Activated CD8-positive, alpha-beta T cell treated with anti-CD3 and anti-CD28 coated beads, Interleukin-2, amount 10 ng/mL, durations not matched to agents 7 days and 5 days (primary cell): ENCODE results near the gene PRKAA1. TPM values are rescaled to one million over a fixed set of nuclear protein-coding genes. Genes with fewer than 3 reads are reported as not detected.
"Not testable (repeated sequence)": the region's sequence is repeated elsewhere in the genome, so short reads cannot be mapped to it uniquely, and the experiment has no call there.

Experiments
- ATAC-seq: fragments of 150-1000 bp; cut with Tn5 transposase; one replicate; pipeline ENCODE4 v1.10.0; 2021; ENCODE audit warnings: moderate library complexity
- CTCF ChIA-PET: fragments of 350-600 bp; sonication (Branson Sonifier 250); formaldehyde crosslinking; loops from one replicate; lab custom pipeline; 2021; ENCODE audit warnings: antibody characterized with exemption; lab: Charles Lee
- POLR2A ChIA-PET: fragments of 350-600 bp; sonication (Branson Sonifier 250); formaldehyde crosslinking; loops from one replicate; lab custom pipeline; 2021; ENCODE audit warnings: antibody characterized with exemption; lab: Charles Lee
- DNase-seq: peaks from one replicate; pipeline ENCODE4 v3.0.0-alpha.2; 2020
- H3K27ac Mint-ChIP-seq: one replicate; pipeline ENCODE4 v1.8.0; 2021; ENCODE audit warnings: mild to moderate bottlenecking, mixed read lengths
- H3K27me3 Mint-ChIP-seq: one replicate; pipeline ENCODE4 v1.8.0; 2021; ENCODE audit warnings: low read depth, mixed read lengths
- H3K36me3 Mint-ChIP-seq: one replicate; pipeline ENCODE4 v1.8.0; 2021; ENCODE audit warnings: low read depth, mixed read lengths
- H3K4me1 Mint-ChIP-seq: one replicate; pipeline ENCODE4 v1.8.0; 2021; ENCODE audit warnings: low read depth, mixed read lengths
- H3K4me3 Mint-ChIP-seq: one replicate; pipeline ENCODE4 v1.8.0; 2021; ENCODE audit warnings: mild to moderate bottlenecking, mixed read lengths
- H3K9me3 Mint-ChIP-seq: one replicate; pipeline ENCODE4 v1.8.0; 2022; ENCODE audit warnings: mixed read lengths; ENCODE audit not compliant: insufficient read depth
- total RNA-seq, 2 experiments: library from RNA; stranded (reverse); gene quantifications; one replicate each; pipeline ENCODE4 v1.2.3, GENCODE V29; 2021

Gene PRKAA1
- total RNA-seq, 2 experiments from 2014 or later: 70.8 to 72.3 TPM

GRCh38 chr5:40813698-40814281 lies 15.6 kb upstream of the PRKAA1 start:
- Mint-ChIP-seq H3K4me1 (peaks cover 6% of the 10 kb centered on the region), H3K27me3 (no peaks in the 10 kb centered on the region), H3K36me3 (peaks cover 2% of the 10 kb centered on the region), H3K9me3 (no peaks in the 10 kb centered on the region), H3K4me3 (no peak overlapping the region), H3K27ac (no peak overlapping the region)
- ATAC-seq (no peak), DNase-seq (no peak)
- POLR2A ChIA-PET: interaction anchor here (1.1 kb wide), 1 partner anchor 21 kb away, joined by 3 read pairs; the partner anchor contains the start of gene RPL37
- CTCF ChIA-PET: interaction anchor here (0.5 to 1.4 kb wide), 2 partner anchors 15 to 1945 kb away, joined by 3 to 5 read pairs; partner anchors contain the start of gene PRKAA1

DNA sequence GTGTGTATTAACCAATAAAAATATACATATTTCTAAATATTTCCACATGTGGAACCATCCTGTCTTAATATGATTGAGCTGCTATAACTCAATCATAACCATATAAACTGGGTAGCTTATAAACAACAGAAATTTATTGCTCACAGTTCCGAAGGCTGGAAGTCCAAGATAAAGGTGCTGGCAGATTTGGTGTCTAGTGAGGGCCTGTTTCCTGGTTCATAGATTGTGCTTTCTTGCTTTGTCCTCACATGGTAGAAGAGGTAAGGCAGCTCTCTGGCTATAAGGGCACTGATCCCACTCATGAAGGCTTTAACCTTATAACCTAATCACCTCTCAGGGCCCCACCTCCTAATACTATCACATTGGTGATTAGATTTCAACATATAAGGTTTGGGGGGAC lies 14.0 kb upstream of the PRKAA1 start:
- DNase-seq (no peak), ATAC-seq (no peak)
- H3K27ac Mint-ChIP-seq: no peak overlapping the region
- ChIA-PET POLR2A (no interaction called here), CTCF (no interaction called here)
- H3K9me3 Mint-ChIP-seq: no peaks in the 10 kb centered on the region
- peaks cover 19% of the 10 kb centered on the region for H3K4me1 Mint-ChIP-seq
- H3K27me3 Mint-ChIP-seq: no peaks in the 10 kb centered on the region
- no peak overlapping the region for H3K4me3 Mint-ChIP-seq
- H3K36me3 Mint-ChIP-seq: no peaks in the 10 kb centered on the region

DNA sequence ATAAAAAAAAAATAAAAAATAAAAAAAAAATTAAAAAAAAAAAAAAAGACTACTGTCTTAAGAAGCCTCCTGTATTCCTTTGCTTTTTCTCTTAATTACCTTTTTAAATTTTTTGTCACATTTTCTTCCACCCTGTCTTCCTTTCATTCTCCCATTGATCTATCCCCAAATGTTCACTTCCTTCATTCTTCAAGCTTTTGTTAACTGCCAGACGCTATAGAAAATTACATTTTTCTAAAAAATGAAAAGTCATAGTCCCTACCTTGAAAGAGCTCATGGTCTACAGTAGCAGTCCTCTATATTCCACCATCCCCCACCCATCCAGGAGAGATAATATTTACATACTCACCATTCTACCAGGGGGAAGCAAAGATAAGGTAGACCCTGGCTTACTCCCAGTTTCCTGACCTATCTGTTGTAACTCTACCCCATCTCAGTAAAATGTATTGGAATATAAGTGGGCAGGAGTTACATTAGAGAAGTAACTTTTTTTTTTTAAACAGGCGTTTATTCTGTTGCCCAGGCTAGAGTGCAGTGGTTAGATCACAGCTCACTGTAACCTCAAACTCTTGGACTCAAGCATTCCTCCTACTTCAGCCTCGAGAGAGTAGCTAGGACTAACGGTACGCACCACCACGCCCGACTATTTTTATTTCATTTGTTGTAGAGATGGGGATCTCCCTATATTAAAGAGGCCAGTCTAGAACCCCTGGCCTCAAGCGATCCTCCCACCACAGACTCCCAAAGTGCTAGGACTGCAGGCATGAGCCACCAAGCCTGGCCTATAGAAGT lies 3.8 kb upstream of the PRKAA1 start:
- DNase-seq (no peak), ATAC-seq (no peak)
- Mint-ChIP-seq H3K4me1 (peaks cover 5% of the 10 kb centered on the region), H3K27me3 (peaks cover 7% of the 10 kb centered on the region), H3K36me3 (no peaks in the 10 kb centered on the region), H3K9me3 (no peaks in the 10 kb centered on the region), H3K27ac (no peak overlapping the region), H3K4me3 (no peak overlapping the region)
- ChIA-PET CTCF (no interaction called here), POLR2A (interaction anchor here (1.6 kb wide), 1 partner anchor 25 kb away, joined by 3 read pairs; no protein-coding TSS in a partner anchor)

- Mint-ChIP-seq H3K27me3 (peaks cover 5% of the 10 kb centered on the region), H3K9me3 (no peaks in the 10 kb centered on the region), H3K4me1 (peaks cover 28% of the 10 kb centered on the region), H3K27ac (no peak overlapping the region), H3K4me3 (peak overlapping the region; percentile 87), H3K36me3 (peaks cover 22% of the 10 kb centered on the region)
- DNase-seq: no peak
- ChIA-PET POLR2A (interaction anchor here (1.3 to 2.5 kb wide), 2 partner anchors 33 to 36 kb away, joined by 3 to 7 read pairs; partner anchors contain the start of gene RPL37), CTCF (interaction anchor here (1.5 kb wide), 1 partner anchor 14 kb away, joined by 5 read pairs; no protein-coding TSS in a partner anchor)
- ATAC-seq: no peak
Observed at GRCh38 chr5:40799258-40799657, 1.1 kb upstream of the PRKAA1 start.

DNA sequence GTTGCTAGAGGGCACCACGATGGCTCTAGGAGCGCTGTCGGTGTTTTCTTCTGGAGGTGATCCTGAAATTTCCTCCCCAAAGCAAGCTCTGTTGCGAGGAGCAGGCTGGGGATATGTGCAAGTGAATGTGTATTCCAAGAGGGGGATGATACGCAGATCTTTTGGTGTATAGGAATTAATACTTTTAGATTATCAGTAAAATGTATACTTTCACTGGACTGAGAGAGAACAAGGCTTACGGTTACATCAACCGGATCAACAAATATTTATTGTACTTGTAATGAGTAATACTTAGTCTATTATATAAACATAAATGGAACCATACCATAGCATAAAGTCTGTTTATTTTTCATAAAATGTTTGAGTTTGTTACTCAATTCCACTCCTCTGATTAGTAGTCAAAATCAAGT lies 632 bp upstream of the PRKAA1 start:
- H3K36me3 Mint-ChIP-seq: peaks cover 26% of the 10 kb centered on the region
- H3K9me3 Mint-ChIP-seq: no peaks in the 10 kb centered on the region
- DNase-seq (no peak), ATAC-seq (no peak)
- H3K27me3 Mint-ChIP-seq: peaks cover 5% of the 10 kb centered on the region
- ChIA-PET POLR2A (interaction anchor here (0.6 to 2.5 kb wide), 4 partner anchors 9 to 143 kb away, joined by 3 to 7 read pairs (median 4); partner anchors contain the start of gene RPL37), CTCF (interaction anchor here (0.6 to 1.5 kb wide), 3 partner anchors 9 to 34 kb away, joined by 3 to 5 read pairs (median 5); no protein-coding TSS in a partner anchor)
- no peak overlapping the region for H3K27ac Mint-ChIP-seq
- peak overlapping the region; percentile 87 for H3K4me3 Mint-ChIP-seq
- peaks cover 32% of the 10 kb centered on the region for H3K4me1 Mint-ChIP-seq

DNA sequence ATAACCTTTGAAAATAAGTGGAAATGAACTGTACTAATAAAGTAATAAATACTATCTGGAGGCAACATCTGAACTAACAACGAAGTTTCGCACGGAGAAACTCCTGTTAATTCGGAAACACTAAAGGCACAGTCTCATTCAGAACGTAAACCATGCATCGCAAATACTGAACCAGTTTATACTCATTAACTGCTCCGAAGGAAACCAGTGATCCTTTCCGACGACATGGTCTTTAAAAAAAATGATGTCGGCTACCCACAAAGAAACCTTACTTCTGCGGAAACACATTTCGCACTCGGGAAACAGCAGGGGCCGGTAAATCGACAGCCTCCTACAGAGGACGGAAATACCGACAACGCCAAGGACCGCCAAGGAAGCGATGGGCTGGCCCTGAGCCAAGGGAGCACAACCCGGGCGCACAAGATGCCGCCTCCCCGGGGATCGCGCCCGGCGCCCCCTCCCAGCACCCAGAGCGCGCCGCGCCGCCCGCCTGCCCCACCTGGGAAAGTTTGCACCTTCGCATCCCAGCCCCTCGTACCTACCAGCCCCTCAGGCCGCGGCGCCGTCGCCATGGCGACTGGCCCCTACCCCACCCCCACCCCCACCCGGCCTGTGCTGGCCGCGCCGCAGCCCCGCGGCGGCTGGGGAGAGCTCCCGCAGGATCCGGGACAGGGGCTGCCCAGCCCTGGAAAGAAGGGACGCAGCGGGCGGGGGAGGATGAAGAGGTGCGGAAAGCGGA lies 732 bp downstream of the PRKAA1 start:
- H3K4me1 Mint-ChIP-seq: peaks cover 38% of the 10 kb centered on the region
- peak overlapping the region; percentile 91 for H3K27ac Mint-ChIP-seq
- ChIA-PET POLR2A (interaction anchor here (0.6 to 2.5 kb wide), 6 partner anchors 9 to 1144 kb away, joined by 3 to 7 read pairs (median 4); partner anchors contain the start of genes RPL37 and TTC33), CTCF (interaction anchor here (1.5 kb wide), 1 partner anchor 16 kb away, joined by 5 read pairs; no protein-coding TSS in a partner anchor)
- DNase-seq: peak; percentile 81
- peak; percentile 67 for ATAC-seq
- H3K27me3 Mint-ChIP-seq: peaks cover 5% of the 10 kb centered on the region
- no peaks in the 10 kb centered on the region for H3K9me3 Mint-ChIP-seq
- H3K4me3 Mint-ChIP-seq: peak overlapping the region; percentile 82
- H3K36me3 Mint-ChIP-seq: peaks cover 33% of the 10 kb centered on the region

GRCh38 chr5:40796487-40796889 lies 1.7 kb downstream of the PRKAA1 start:
- Mint-ChIP-seq H3K27ac (no peak overlapping the region), H3K9me3 (no peaks in the 10 kb centered on the region), H3K27me3 (peaks cover 5% of the 10 kb centered on the region), H3K4me1 (peaks cover 38% of the 10 kb centered on the region), H3K36me3 (peaks cover 33% of the 10 kb centered on the region), H3K4me3 (peak overlapping the region; percentile 82)
- ChIA-PET CTCF (no interaction called here), POLR2A (interaction anchor here (1.8 kb wide), 1 partner anchor 10 kb away, joined by 4 read pairs; no protein-coding TSS in a partner anchor)
- ATAC-seq (no peak), DNase-seq (no peak)

DNA sequence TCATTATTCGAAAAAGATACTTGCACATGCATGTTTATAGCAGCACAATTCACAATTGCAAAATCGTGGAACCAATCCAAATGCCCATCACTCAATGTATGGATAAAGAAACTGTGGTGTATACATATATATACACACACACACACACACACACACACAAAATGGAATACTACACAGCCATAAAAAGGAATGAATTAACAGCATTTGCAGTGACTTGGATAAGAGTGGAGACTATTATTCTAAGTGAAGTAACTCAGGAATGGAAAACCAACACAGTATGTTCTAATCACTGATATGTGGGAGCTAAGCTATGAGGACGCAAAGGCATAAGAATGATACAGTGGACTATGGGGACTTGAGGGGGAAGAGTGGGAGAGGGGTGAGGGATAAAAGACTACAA lies 3.3 kb downstream of the PRKAA1 start:
- H3K4me3 Mint-ChIP-seq, DNase-seq, POLR2A ChIA-PET, H3K9me3 Mint-ChIP-seq, CTCF ChIA-PET, H3K27ac Mint-ChIP-seq, H3K27me3 Mint-ChIP-seq, ATAC-seq: not testable (repeated sequence)
- Mint-ChIP-seq H3K4me1 (peaks cover 38% of the 10 kb centered on the region), H3K36me3 (peaks cover 40% of the 10 kb centered on the region)

DNA sequence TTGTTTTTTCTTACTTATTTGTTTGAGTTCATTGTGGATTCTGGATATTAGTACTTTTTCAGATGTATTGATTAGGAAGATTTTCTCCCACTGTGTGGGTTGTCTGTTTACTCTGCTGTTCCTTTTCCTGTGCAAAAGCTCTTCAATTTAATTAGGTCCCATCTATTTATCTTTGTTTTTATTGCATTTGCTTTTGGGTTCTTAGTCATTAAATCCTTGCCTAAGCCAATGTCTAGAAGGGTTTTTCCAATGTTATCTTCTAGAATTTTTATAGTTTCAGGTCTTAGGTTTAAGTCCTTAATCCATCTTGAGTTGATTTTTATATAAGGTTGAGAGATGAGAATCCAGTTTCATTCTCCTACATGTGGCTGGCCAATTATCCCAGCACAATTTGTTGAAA lies 3.8 kb downstream of the PRKAA1 start:
- H3K27ac Mint-ChIP-seq, H3K4me3 Mint-ChIP-seq, DNase-seq, ATAC-seq, POLR2A ChIA-PET, CTCF ChIA-PET, H3K27me3 Mint-ChIP-seq, H3K9me3 Mint-ChIP-seq: not testable (repeated sequence)
- peaks cover 37% of the 10 kb centered on the region for H3K4me1 Mint-ChIP-seq
- H3K36me3 Mint-ChIP-seq: peaks cover 40% of the 10 kb centered on the region

- H3K4me3 Mint-ChIP-seq, H3K27ac Mint-ChIP-seq, ATAC-seq, POLR2A ChIA-PET, H3K9me3 Mint-ChIP-seq, DNase-seq, H3K27me3 Mint-ChIP-seq, CTCF ChIA-PET: not testable (repeated sequence)
- H3K36me3 Mint-ChIP-seq: peaks cover 53% of the 10 kb centered on the region
- H3K4me1 Mint-ChIP-seq: peaks cover 35% of the 10 kb centered on the region
Observed at GRCh38 chr5:40792691-40793090, 5.5 kb downstream of the PRKAA1 start.

- Mint-ChIP-seq H3K9me3 (peaks cover 10% of the 10 kb centered on the region), H3K4me1 (peaks cover 34% of the 10 kb centered on the region), H3K27ac (no peak overlapping the region), H3K27me3 (no peaks in the 10 kb centered on the region), H3K4me3 (no peak overlapping the region), H3K36me3 (peaks cover 54% of the 10 kb centered on the region)
- ATAC-seq (no peak), DNase-seq (no peak)
- POLR2A ChIA-PET: no interaction called here
- CTCF ChIA-PET: no interaction called here
Observed at GRCh38 chr5:40791715-40792139, 6.4 kb downstream of the PRKAA1 start.
